CD8-positive, alpha-beta memory T cell (primary cell): Measurements from ENCODE around the gene ABCA1. TPM values are rescaled to one million over a fixed set of nuclear protein-coding genes. Genes with fewer than 3 reads are reported as not detected.

Experiments
- CTCF ChIA-PET: fragments of 350-600 bp; sonication (Branson Sonifier 250); formaldehyde crosslinking; loops from one replicate; lab custom pipeline; 2021; ENCODE audit warnings: antibody characterized with exemption; lab: Charles Lee
- POLR2A ChIA-PET: fragments of 350-600 bp; sonication (Branson Sonifier 250); formaldehyde crosslinking; loops from one replicate; lab custom pipeline; 2021; ENCODE audit warnings: antibody characterized with exemption; lab: Charles Lee
- DNase-seq, 5 donors: peaks; one replicate each; pipeline versions ENCODE4 v3.0.0 to v3.0.0-alpha.2; 2020 to 2022; ENCODE audit warnings: mixed read lengths in 1 of 5
- H3K27ac ChIP-seq: one replicate; pipeline ENCODE4 v1.7.0; 2013; ENCODE audit warnings: low read depth, mild to moderate bottlenecking, low read length, moderate library complexity
- H3K27me3 ChIP-seq: 2 replicates; pipeline ENCODE4 v1.7.0; 2013; ENCODE audit warnings: low read length, mild to moderate bottlenecking; ENCODE audit not compliant: insufficient read depth, poor library complexity, severe bottlenecking
- H3K36me3 ChIP-seq: 2 replicates; pipeline ENCODE4 v1.7.0; 2013; ENCODE audit warnings: mild to moderate bottlenecking, low read length, moderate library complexity; ENCODE audit not compliant: insufficient read depth
- H3K4me1 ChIP-seq: 2 replicates; pipeline ENCODE4 v1.7.0; 2013; ENCODE audit warnings: mild to moderate bottlenecking, low read length, moderate library complexity; ENCODE audit not compliant: insufficient read depth
- H3K4me3 ChIP-seq: 2 replicates; pipeline ENCODE4 v1.7.0; 2013; ENCODE audit warnings: mild to moderate bottlenecking, low read length
- H3K9me3 ChIP-seq: 2 replicates; pipeline ENCODE4 v1.7.0; 2013; ENCODE audit warnings: mild to moderate bottlenecking, low read length
- H3K27ac Mint-ChIP-seq, 8 donors: one replicate each; pipeline ENCODE4 v1.8.0; 2020 to 2021; ENCODE audit warnings: mixed read lengths in 8 of 8, mild to moderate bottlenecking in 6 of 8, inconsistent platforms in 3 of 8, moderate library complexity in 3 of 8
- H3K27me3 Mint-ChIP-seq, 2 donors: one replicate each; pipeline ENCODE4 v1.8.0; 2020 to 2021; ENCODE audit warnings: mixed read lengths in 2 of 2, mild to moderate bottlenecking in 1 of 2, moderate library complexity in 1 of 2
- H3K36me3 Mint-ChIP-seq, 3 donors: one replicate each; pipeline ENCODE4 v1.8.0; 2020 to 2021; ENCODE audit warnings: mixed read lengths in 3 of 3, inconsistent platforms in 1 of 3, mild to moderate bottlenecking in 1 of 3
- H3K4me1 Mint-ChIP-seq, 3 donors: one replicate each; pipeline ENCODE4 v1.8.0; 2020 to 2021; ENCODE audit warnings: mixed read lengths in 3 of 3, inconsistent platforms in 1 of 3, mild to moderate bottlenecking in 1 of 3
- H3K4me3 Mint-ChIP-seq, 7 donors: one replicate each; pipeline ENCODE4 v1.8.0; 2020 to 2021; ENCODE audit warnings: mixed read lengths in 7 of 7, mild to moderate bottlenecking in 6 of 7, moderate library complexity in 4 of 7, inconsistent platforms in 2 of 7
- H3K9me3 Mint-ChIP-seq, 5 donors: one replicate each; pipeline ENCODE4 v1.8.0; 2020 to 2022; ENCODE audit warnings: mixed read lengths in 5 of 5, mild to moderate bottlenecking in 3 of 5, moderate library complexity in 2 of 5, inconsistent platforms in 1 of 5
- polyA plus RNA-seq: library from polyadenylated mRNA; unstranded; fragments of 300-500 nt; fragmentation: Illumina TruSeq; gene quantifications from one replicate; pipeline ENCODE4 v1.2.3, GENCODE V29; 2021
- total RNA-seq, 2 experiments: library from RNA; stranded (reverse); gene quantifications; one replicate each; pipeline ENCODE4 v1.2.3, GENCODE V29; 2021

Gene ABCA1
- total and polyA plus RNA-seq, 3 experiments from 2014 or later, result 0.83 to 0.89 TPM; not detected in 1

DNA sequence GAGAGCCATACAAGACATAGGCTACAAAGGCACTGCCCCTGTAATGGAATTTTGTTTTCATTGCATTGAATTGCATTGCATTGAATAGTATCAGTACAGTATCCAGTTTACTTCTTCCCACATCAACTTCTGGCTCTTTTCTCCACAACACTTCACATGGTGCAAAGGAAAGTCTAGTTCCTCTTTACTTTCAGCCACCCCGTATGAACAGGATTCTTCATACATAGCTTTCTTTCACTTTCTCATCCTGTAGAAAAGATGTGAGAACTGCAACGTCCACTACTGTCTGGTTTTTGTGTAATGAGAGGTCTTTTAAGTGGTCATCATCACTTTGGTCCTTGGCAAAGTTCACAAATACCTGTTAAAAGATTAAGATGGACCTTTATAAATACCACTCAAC lies 143.9 kb downstream of the ABCA1 start:
- no peak overlapping the region for H3K27ac ChIP-seq
- CTCF ChIA-PET, result no interaction called here

DNA sequence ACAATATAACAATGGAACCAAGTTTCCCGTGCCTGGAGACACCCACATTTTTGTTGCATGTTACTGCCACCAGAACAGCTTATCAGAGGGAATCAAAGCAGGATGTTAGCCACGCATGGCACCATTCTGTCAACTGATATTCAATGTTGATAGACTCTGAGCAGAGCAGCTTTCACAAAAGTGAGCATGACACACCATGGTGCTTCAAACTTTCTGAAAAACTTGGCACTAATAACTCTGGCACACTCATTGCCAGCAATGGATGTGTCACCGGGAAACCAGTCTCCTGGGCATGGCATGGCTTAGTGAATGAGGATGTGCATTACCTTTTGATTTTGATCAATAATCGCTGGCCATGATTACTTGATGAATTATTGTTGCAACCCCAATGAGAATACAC lies 144.4 kb downstream of the ABCA1 start:
- Histone ChIP-seq H3K27ac (no peak overlapping the region), H3K36me3 (no peaks in the 10 kb centered on the region), H3K4me1 (no peaks in the 10 kb centered on the region), H3K4me3 (no peak overlapping the region), H3K27me3 (no peaks in the 10 kb centered on the region), H3K9me3 (no peaks in the 10 kb centered on the region)
- no peak overlapping the region for H3K4me3 Mint-ChIP-seq
- peaks cover under 1 to 7% (median 2%) of the 10 kb centered on the region in 3 donors for H3K36me3 Mint-ChIP-seq
- POLR2A ChIA-PET, result no interaction called here
- no peak for DNase-seq
- H3K4me1 Mint-ChIP-seq, result no peaks in the 10 kb centered on the region
- H3K9me3 Mint-ChIP-seq, result no peaks in the 10 kb centered on the region
- H3K27me3 Mint-ChIP-seq, result peaks cover 0 to 19% of the 10 kb centered on the region in 2 donors
- no peak overlapping the region for H3K27ac Mint-ChIP-seq
- CTCF ChIA-PET, result no interaction called here

More for the DNA sequence above, 143.9 kb downstream of the ABCA1 start:
- no peak overlapping the region for H3K4me3 Mint-ChIP-seq
- no peaks in the 10 kb centered on the region for H3K9me3 Mint-ChIP-seq
- peaks cover 0 to 19% of the 10 kb centered on the region in 2 donors for H3K27me3 Mint-ChIP-seq
- H3K4me1 Mint-ChIP-seq, result no peaks in the 10 kb centered on the region
- no peak for DNase-seq
- Histone ChIP-seq H3K36me3 (no peaks in the 10 kb centered on the region), H3K4me1 (no peaks in the 10 kb centered on the region), H3K9me3 (no peaks in the 10 kb centered on the region), H3K4me3 (no peak overlapping the region), H3K27me3 (no peaks in the 10 kb centered on the region)
- H3K27ac Mint-ChIP-seq, result peak overlapping the region in 1 of 8 donors; percentile 12
- POLR2A ChIA-PET, result no interaction called here
- peaks cover 0 to 7% (median 2%) of the 10 kb centered on the region in 3 donors for H3K36me3 Mint-ChIP-seq

- Mint-ChIP-seq H3K36me3 (peaks cover 0 to 2% (median 0%) of the 10 kb centered on the region in 3 donors), H3K27me3 (peaks cover 0 to 19% of the 10 kb centered on the region in 2 donors), H3K4me1 (no peaks in the 10 kb centered on the region), H3K9me3 (no peaks in the 10 kb centered on the region), H3K4me3 (no peak overlapping the region), H3K27ac (no peak overlapping the region)
- no peaks in the 10 kb centered on the region for H3K36me3 ChIP-seq
- H3K27ac ChIP-seq, result no peak overlapping the region
- H3K9me3 ChIP-seq, result no peaks in the 10 kb centered on the region
- ChIA-PET CTCF (interaction anchor here (1.1 kb wide), 1 partner anchor 638 kb away, joined by 3 read pairs; no protein-coding TSS in a partner anchor), POLR2A (no interaction called here)
- H3K27me3 ChIP-seq, result no peaks in the 10 kb centered on the region
- H3K4me1 ChIP-seq, result no peaks in the 10 kb centered on the region
- H3K4me3 ChIP-seq, result no peak overlapping the region
- DNase-seq, result peak in 1 of 5 donors; percentile 2
Measured at GRCh38 chr9:104780796-104781395, 147.1 kb downstream of the ABCA1 start.

- Histone ChIP-seq H3K36me3 (no peaks in the 10 kb centered on the region), H3K4me3 (no peak overlapping the region), H3K4me1 (no peaks in the 10 kb centered on the region), H3K27me3 (no peaks in the 10 kb centered on the region), H3K27ac (no peak overlapping the region), H3K9me3 (no peaks in the 10 kb centered on the region)
- peak overlapping the region in 1 of 8 donors; percentile 16 for H3K27ac Mint-ChIP-seq
- H3K4me1 Mint-ChIP-seq, result no peaks in the 10 kb centered on the region
- DNase-seq, result no peak
- ChIA-PET CTCF (interaction anchor here (1.1 kb wide), 1 partner anchor 639 kb away, joined by 3 read pairs; no protein-coding TSS in a partner anchor), POLR2A (no interaction called here)
- H3K4me3 Mint-ChIP-seq, result no peak overlapping the region
- H3K9me3 Mint-ChIP-seq, result no peaks in the 10 kb centered on the region
- H3K36me3 Mint-ChIP-seq, result peaks cover 0 to 2% (median 0%) of the 10 kb centered on the region in 3 donors
- peaks cover 0 to 19% of the 10 kb centered on the region in 2 donors for H3K27me3 Mint-ChIP-seq
Measured at GRCh38 chr9:104779946-104780535, 147.9 kb downstream of the ABCA1 start.

DNA sequence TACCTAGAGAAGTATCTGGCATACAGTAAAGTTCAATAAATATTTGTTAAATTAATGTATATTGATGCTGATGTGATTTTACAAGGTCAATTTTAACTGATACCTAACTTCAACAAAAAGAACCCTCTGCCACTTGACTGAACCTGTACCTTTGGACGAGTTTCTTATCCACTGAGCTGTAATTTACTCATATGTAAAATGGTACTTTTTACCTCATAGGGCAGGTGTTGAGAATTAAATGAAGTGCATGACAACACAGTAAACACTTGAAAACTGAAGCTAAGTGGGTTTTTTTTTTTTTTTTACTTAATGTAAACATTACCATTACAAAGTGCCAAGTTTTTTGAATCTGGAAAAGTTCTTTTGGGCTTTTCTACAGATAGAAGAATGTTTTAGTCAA lies 148.6 kb downstream of the ABCA1 start:
- CTCF ChIA-PET, result no interaction called here
- H3K27me3 ChIP-seq, result no peaks in the 10 kb centered on the region
- Mint-ChIP-seq H3K27ac (no peak overlapping the region), H3K9me3 (no peaks in the 10 kb centered on the region), H3K36me3 (peaks cover 0 to 2% (median 0%) of the 10 kb centered on the region in 3 donors), H3K27me3 (peaks cover 0 to 18% of the 10 kb centered on the region in 2 donors), H3K4me3 (no peak overlapping the region), H3K4me1 (no peaks in the 10 kb centered on the region)
- H3K27ac ChIP-seq, result no peak overlapping the region
- POLR2A ChIA-PET, result no interaction called here
- H3K4me1 ChIP-seq, result no peaks in the 10 kb centered on the region
- H3K4me3 ChIP-seq, result no peak overlapping the region
- H3K9me3 ChIP-seq, result no peaks in the 10 kb centered on the region
- H3K36me3 ChIP-seq, result no peaks in the 10 kb centered on the region
- no peak for DNase-seq

DNA sequence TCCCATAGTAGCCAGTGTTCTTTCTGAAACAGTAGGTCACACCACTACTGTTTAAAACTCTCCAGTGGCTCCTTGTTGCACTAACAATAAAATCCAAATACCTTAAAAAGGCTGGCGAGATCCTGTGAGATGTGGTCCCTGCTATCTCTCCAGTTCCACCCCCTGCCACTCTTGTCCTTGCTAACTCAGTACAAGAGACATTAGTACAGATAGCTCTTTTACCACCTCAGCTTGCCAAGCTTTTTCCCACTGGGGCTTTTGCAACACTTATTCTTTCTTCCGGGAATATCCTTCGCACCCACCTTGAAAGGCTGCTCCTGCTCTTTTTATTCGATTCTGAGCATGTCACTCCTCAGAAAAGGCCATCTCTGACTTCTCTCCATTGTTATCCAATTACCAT lies 149.2 kb downstream of the ABCA1 start:
- no peaks in the 10 kb centered on the region for H3K27me3 ChIP-seq
- Mint-ChIP-seq H3K27ac (no peak overlapping the region), H3K4me1 (no peaks in the 10 kb centered on the region), H3K9me3 (no peaks in the 10 kb centered on the region), H3K36me3 (peaks cover 0 to 2% (median 0%) of the 10 kb centered on the region in 3 donors), H3K27me3 (peaks cover 0 to 13% of the 10 kb centered on the region in 2 donors), H3K4me3 (no peak overlapping the region)
- ChIA-PET POLR2A (no interaction called here), CTCF (no interaction called here)
- no peaks in the 10 kb centered on the region for H3K36me3 ChIP-seq
- no peaks in the 10 kb centered on the region for H3K9me3 ChIP-seq
- no peak for DNase-seq
- H3K4me1 ChIP-seq, result no peaks in the 10 kb centered on the region
- no peak overlapping the region for H3K4me3 ChIP-seq
- no peak overlapping the region for H3K27ac ChIP-seq

- Mint-ChIP-seq H3K4me1 (no peaks in the 10 kb centered on the region), H3K27me3 (peaks cover 0 to 8% of the 10 kb centered on the region in 2 donors), H3K4me3 (no peak overlapping the region), H3K36me3 (peaks cover 0 to 4% (median 0%) of the 10 kb centered on the region in 3 donors), H3K9me3 (no peaks in the 10 kb centered on the region), H3K27ac (no peak overlapping the region)
- ChIA-PET CTCF (no interaction called here), POLR2A (no interaction called here)
- Histone ChIP-seq H3K9me3 (no peaks in the 10 kb centered on the region), H3K4me3 (no peak overlapping the region), H3K4me1 (no peaks in the 10 kb centered on the region), H3K27ac (no peak overlapping the region), H3K36me3 (no peaks in the 10 kb centered on the region), H3K27me3 (no peaks in the 10 kb centered on the region)
- DNase-seq, result no peak
Measured at GRCh38 chr9:104776797-104777196, 151.2 kb downstream of the ABCA1 start.

DNA sequence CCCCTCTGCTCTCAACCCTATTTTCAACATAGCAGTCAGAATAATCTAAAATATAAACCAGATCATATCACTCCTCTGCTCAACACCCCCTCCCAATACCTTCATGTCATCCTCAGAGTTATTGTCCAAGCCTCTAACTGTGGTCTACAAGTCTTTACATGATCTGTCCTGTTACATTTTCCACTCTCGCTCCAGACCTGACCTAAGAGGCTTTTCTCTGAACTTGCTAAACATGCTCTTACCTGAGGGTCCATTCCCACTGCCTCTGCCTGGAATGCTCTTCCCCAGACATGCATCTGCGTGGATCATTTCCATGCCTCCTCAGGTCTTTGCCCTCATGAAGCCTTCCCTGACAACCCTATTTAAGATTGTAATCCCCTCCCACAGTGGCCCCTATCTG lies 152.0 kb downstream of the ABCA1 start:
- H3K27ac ChIP-seq, result no peak overlapping the region
- ChIA-PET CTCF (no interaction called here), POLR2A (no interaction called here)
- Mint-ChIP-seq H3K27me3 (peaks cover 0 to 2% of the 10 kb centered on the region in 2 donors), H3K4me3 (no peak overlapping the region), H3K4me1 (no peaks in the 10 kb centered on the region), H3K9me3 (no peaks in the 10 kb centered on the region), H3K27ac (no peak overlapping the region), H3K36me3 (peaks cover 0 to 4% (median 0%) of the 10 kb centered on the region in 3 donors)
- H3K9me3 ChIP-seq, result no peaks in the 10 kb centered on the region
- H3K4me3 ChIP-seq, result no peak overlapping the region
- H3K36me3 ChIP-seq, result no peaks in the 10 kb centered on the region
- H3K4me1 ChIP-seq, result no peaks in the 10 kb centered on the region
- no peaks in the 10 kb centered on the region for H3K27me3 ChIP-seq
- DNase-seq, result no peak
